CD1c-positive myeloid dendritic cell (primary cell): ENCODE data around the gene PDLIM3.
"Not testable (repeated sequence)": the region's sequence is repeated elsewhere in the genome, so short reads cannot be mapped to it uniquely, and the experiment has no call there.

Experiments used
- DNase-seq: peaks from one replicate; pipeline ENCODE4 v3.0.0-alpha.2; 2016; ENCODE audit errors: extremely low spot score

Gene PDLIM3, protein sequence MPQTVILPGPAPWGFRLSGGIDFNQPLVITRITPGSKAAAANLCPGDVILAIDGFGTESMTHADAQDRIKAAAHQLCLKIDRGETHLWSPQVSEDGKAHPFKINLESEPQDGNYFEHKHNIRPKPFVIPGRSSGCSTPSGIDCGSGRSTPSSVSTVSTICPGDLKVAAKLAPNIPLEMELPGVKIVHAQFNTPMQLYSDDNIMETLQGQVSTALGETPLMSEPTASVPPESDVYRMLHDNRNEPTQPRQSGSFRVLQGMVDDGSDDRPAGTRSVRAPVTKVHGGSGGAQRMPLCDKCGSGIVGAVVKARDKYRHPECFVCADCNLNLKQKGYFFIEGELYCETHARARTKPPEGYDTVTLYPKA

GRCh38 chr4:185534866-185535611 is at the start of gene PDLIM3:
Gene PDLIM3 (minus strand): TSS chr4:185535507. CDS start chr4:185535434, 73 bp downstream.
- no peak for DNase-seq

- no peak for DNase-seq
Measured at GRCh38 chr4:185583813-185584212, 48.5 kb upstream of the PDLIM3 start.

DNA sequence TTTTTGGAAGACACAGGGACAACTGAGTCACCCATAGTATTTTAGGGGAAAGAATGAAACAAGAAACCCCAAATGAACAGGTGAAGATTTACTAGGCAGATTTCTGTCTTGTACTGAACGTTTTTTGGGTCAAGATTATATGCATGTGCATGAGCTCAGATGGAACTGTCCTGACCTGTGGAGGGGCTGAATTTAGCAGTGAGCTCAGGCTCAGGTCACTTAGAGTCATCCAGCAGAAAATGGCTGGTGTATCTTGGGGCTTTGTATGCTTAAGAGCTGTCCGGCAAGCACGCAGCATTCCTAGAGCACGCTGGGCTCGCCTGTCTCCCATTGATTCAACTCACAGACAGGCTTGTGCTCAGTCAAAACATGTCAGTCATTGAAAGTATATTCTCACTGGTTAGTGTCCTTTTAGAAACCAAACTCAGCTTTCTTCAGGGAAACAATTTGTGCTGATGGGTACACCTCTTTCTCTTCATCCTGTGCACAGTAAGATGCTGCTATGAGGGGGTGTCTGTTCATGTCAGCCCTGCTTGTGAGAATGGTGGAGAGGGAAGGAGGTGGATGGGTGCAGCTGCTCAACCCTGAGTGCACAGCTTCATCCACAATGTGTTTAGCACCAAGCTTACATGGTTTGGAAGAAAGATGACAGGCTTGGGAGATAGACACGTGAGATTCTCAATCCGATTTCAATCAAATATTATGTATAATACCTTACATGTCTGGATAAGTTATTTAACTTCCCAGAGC is 47.5 kb upstream of the PDLIM3 start:
- DNase-seq = no peak

DNA sequence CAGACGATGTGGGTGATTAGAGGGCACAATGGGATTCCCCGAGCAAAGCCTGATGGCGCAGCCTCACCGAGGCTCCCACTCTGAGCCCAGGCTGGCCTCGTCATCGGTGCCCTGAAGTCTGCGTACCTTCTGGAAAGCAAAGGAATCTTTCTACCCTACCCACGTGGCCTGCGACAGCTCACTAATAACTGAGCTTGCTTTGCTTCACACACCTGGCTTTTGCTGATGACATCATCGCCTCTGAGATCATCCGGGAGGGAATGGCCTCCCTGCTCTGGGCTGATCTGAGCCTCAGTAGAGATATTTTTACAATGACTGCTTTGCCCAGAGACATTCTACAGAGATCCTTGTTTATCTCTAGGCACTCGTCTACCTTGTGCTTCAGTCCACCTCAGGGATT is 45.4 kb upstream of the PDLIM3 start:
- no peak for DNase-seq

DNA sequence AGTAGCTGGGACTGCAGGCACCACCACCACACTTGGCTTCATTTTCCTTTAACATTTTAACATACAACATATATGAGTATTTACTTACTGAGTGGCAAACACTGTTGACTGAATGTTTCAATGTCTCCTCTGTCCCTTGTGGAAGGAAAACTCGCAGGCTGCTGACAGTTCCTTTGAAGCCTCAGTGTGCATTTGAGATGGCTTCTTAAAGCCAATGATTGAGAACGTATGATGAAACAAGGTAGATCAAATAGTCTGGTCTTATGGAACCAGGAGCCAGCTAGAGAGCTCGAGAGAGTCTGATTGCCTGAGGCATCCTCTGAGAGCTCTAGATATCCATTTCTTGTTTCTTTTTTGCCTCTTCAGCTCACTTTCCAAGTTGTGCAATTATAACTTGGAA is 43.0 kb upstream of the PDLIM3 start:
- no peak for DNase-seq

DNA sequence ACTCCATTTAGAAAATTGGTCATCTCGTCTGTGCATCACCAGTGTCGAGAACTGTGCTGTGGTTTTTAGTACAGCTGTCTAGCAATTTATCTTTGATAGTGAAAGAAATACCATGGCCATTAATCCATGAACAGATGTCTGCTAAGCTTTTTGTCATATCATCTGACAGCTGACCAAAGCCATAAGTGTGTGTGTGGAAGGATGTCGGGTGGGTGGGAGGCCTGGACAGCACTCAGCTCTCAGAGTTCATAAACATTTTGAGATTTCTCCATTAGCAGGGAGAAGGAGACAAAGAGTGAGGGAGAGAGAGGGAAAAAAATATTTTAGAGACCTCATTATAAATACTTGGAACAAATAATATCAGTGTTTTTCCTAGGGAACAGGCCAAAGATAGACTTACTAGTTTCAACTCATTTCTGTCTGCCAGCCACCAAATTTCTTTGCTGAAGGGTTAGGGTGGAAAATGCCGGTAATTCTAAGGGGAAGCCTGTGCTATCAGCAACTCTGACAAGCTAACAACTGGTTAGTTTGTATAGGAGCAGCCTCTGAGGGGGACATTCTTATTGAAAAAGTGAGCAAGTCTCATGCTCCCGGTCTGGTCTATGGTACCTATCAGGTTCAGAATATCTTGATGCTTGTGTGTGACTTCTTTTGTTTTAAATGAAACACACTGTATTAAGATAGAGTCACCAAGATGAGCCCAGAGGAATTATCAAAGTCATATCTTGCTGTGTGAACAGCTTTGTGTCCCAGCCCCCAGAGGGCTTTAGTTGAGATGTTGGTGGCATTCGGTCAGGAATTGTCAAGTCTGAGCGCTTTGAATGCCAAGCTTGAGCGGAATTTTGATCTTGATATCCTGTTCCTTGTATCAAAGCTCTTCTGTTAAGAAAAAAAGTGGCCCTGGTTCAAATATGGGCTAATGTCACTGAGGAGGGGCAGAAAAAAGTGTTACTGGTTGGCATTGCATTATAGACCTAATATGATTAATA is 41.9 kb upstream of the PDLIM3 start:
- no peak for DNase-seq

GRCh38 chr4:185576314-185576961 is 41.1 kb upstream of the PDLIM3 start:
- DNase-seq = no peak

DNA sequence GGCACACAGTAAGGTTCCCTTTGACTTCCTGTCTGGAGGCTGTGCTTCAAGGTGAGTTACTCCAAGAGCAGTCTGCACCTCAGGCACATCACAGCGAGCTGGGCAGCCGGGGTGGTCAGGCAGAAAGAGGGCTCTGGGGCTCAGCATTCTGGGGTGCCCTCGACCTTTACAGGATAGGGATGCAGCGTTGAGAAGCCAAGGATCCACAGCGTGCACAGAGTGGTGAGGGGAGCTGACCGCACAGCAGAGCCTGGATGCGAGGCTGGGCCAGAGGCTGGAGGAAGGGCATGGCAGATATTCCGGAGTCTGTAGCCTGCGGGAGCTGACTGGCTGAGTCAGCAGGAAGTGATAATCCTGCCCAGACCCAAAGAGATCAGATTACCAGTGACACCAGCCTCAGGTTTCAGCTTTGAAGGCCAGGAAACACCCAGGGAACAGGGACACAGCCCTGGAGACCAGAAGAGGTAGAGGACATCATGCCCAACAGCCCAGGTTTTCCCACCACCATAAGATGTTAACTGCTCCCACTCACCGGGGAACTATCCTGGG is 38.4 kb upstream of the PDLIM3 start:
- DNase-seq = no peak

- no peak for DNase-seq
Measured at GRCh38 chr4:185570727-185571126, 35.4 kb upstream of the PDLIM3 start.

- DNase-seq = no peak
Measured at GRCh38 chr4:185567381-185568376, 32.4 kb upstream of the PDLIM3 start.

DNA sequence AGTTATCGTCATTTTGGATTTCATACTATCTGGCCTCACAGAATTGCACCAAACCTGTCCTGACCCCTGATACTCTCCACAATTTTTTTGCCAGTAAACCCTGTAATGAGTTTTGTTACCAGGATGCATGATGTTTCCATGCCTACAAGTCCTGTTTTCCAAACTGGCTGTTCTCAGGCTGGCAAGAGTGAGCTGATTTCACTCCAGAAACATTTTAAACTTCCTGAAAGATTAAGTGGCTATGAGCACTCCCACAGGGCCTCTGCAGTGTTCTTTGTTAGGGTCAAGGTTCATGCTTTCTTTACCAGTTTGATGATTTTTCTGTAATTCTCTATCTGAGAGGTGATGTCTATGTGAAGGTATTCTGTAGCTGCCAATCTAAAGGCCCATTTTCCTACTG is 31.7 kb upstream of the PDLIM3 start:
- DNase-seq = no peak

GRCh38 chr4:185566425-185566824 is 31.1 kb upstream of the PDLIM3 start:
- DNase-seq = no peak

DNA sequence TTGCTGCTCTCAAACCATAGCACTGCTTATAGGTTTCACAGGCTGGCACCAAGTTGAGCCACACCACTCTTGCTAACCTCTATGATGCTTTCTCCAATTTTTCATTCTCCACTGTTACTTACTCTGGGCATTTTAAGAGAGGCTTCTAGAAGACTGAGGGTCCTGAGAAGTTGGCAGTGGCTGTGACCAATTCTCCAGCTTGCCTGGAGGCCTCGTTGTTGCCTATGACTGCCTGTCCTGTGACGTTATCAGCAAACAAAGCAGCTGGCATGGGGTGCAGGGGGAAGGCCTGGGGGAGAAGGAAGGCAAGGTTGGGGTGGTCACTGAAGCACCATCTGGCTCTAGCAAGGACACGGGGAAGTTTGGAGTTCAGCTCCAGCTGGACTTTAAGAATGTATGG is 30.4 kb upstream of the PDLIM3 start:
- no peak for DNase-seq

- no peak for DNase-seq
Measured at GRCh38 chr4:185564349-185564748, 29.0 kb upstream of the PDLIM3 start.

GRCh38 chr4:185562531-185562930 is 27.2 kb upstream of the PDLIM3 start:
- no peak for DNase-seq

- no peak for DNase-seq
Measured at GRCh38 chr4:185560316-185560715, 25.0 kb upstream of the PDLIM3 start.

GRCh38 chr4:185559915-185560281 is 24.6 kb upstream of the PDLIM3 start:
- no peak for DNase-seq

GRCh38 chr4:185559251-185559914 is 24.1 kb upstream of the PDLIM3 start:
- DNase-seq = not testable (repeated sequence)
